Globus pallidus (tissue), 1 donor: Measurements from ENCODE around the gene ABCB10.

Source experiments
- DNase-seq: peaks from one replicate; pipeline ENCODE4 v3.0.0-alpha.2; 2015; ENCODE audit warnings: low spot score

ABCB10 gene

GRCh38 chr1:229471175-229471574 lies 87.3 kb downstream of the ABCB10 start:
- no peak for DNase-seq

- no peak for DNase-seq
Observed at GRCh38 chr1:229470406-229471043, 88.0 kb downstream of the ABCB10 start.

GRCh38 chr1:229466887-229467286 lies 91.6 kb downstream of the ABCB10 start:
- no peak for DNase-seq
